ENCODE measurements around the gene MALRD1.

- TF ChIP-seq EZH2 (IDR thresholded peaks at IDR 0.05; ENCODE audit: borderline replicate concordance, low read length) (no peak), CTCF (IDR thresholded peaks at IDR 0.05; ENCODE audit: low read length) (no peak)
These were observed 214.7 kb downstream of the MALRD1 start for GRCh38 chr10:19263262-19263661.

Measured in OCI-LY1 (cell line).